GM18519 (cell line): ENCODE results near the gene ESCO1.

Experiments
- ATAC-seq: cut with Tn5 transposase; IDR thresholded peaks from one replicate; pipeline ENCODE4 v1.9.1; 2021; ENCODE audit warnings: mild to moderate bottlenecking, moderate library complexity; ENCODE audit not compliant: unreplicated experiment, low FRiP score

ESCO1 gene

DNA sequence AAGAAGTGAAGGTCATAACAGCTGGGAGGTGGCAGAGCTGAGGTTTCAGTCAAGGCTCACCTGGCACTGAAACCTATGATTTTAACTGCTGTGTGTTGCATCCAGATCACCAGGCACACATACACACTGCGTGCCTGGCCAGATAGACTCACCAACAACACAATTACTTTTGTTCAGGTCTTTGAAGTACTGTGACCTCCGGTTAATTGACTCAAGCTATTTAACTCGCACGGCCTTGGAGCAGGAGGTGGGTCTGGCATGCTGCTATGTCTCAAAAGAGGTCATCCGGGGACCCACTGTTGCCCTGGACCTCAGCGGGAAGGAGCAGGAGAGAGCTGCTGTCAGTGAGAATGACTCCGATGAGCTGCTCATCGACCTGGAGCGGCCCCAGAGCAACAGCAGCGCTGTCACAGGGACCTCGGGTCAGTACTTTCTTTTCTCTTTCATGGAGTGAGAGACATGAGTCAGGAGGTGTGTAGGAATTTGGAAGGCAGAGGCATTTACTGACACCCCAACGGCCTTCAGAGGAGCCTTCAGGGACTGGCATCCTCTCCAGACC, 104.1 kb downstream of the ESCO1 start:
- no peak for ATAC-seq

- no peak for ATAC-seq
Measured at GRCh38 chr18:21490748-21491147, 109.8 kb downstream of the ESCO1 start.

GRCh38 chr18:21489919-21490495, 110.5 kb downstream of the ESCO1 start:
- ATAC-seq = no peak

- no peak for ATAC-seq
Measured at GRCh38 chr18:21489119-21489750, 111.3 kb downstream of the ESCO1 start.

DNA sequence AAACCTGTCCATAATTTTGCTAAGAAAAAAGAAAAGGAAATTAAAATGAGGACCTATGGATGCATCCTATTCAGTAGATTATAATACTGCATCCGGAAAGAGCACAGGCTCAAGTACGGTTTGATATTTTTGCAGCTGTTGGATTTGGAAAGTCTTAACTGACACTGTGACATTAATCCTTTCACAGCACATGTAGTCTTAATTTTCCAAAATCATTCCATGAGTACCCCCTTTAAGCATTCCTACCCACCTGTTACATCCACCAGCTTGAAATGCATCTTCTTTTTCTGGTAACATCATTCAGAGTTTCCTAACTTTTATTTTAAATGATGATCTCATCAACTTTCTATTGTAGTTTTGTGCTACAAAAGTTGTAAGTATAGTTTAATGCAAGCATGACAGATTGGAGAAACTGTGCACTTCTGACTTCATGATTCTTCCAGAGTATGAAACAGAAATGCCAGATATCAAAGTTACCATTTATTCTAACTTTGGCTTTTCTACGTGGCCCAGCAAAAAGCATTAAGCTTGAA, 113.5 kb downstream of the ESCO1 start:
- ATAC-seq = no peak

- no peak for ATAC-seq
Measured at GRCh38 chr18:21484851-21485636, 115.5 kb downstream of the ESCO1 start.

- ATAC-seq = no peak
Measured at GRCh38 chr18:21483051-21483450, 117.5 kb downstream of the ESCO1 start.

DNA sequence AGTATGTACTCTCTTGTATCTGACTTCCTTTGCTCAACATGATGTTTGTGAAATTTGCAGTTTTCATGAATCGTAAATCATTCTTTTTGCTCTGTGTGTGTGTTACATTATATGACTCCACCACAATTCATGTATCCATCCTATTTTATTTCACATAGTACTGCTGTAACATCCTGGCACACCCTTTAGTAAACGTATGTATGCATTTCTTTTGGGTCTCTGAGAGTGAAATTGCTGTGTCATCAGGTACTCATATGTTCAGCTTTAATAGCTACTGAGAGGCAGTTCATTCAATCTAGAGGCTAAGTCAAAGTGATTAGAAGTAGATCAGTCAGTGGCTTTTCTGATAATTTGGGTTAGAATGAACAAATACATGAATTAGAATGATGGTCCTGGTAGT, 118.8 kb downstream of the ESCO1 start:
- ATAC-seq = no peak

- no peak for ATAC-seq
Measured at GRCh38 chr18:21479721-21480120, 120.8 kb downstream of the ESCO1 start.
